Measurements from ENCODE around the gene CA14. TPM values are rescaled to one million over a fixed set of nuclear protein-coding genes. Genes with fewer than 3 reads are reported as not detected.
A peak's percentile ranks its signal among the peaks of the same experiment; 100 is the strongest.
"Not testable (repeated sequence)": the region's sequence is repeated elsewhere in the genome, so short reads cannot be mapped to it uniquely, and the experiment has no call there.

Gene CA14
- total RNA-seq, 4 donors from 2014 or later: 0.33 to 1.0 (median 0.42) TPM; not detected in 1

GRCh38 chr1:150302902-150303301 is 45.3 kb downstream of the CA14 start:
- TF ChIP-seq EP300 (IDR thresholded peaks at IDR 0.05): no peak
- no peak for TF ChIP-seq POLR2AphosphoS5 (IDR thresholded peaks at IDR 0.05)
- no peak for TF ChIP-seq POLR2A (IDR thresholded peaks at IDR 0.05; ENCODE audit: low read depth)
- TF ChIP-seq, protein P1, sequence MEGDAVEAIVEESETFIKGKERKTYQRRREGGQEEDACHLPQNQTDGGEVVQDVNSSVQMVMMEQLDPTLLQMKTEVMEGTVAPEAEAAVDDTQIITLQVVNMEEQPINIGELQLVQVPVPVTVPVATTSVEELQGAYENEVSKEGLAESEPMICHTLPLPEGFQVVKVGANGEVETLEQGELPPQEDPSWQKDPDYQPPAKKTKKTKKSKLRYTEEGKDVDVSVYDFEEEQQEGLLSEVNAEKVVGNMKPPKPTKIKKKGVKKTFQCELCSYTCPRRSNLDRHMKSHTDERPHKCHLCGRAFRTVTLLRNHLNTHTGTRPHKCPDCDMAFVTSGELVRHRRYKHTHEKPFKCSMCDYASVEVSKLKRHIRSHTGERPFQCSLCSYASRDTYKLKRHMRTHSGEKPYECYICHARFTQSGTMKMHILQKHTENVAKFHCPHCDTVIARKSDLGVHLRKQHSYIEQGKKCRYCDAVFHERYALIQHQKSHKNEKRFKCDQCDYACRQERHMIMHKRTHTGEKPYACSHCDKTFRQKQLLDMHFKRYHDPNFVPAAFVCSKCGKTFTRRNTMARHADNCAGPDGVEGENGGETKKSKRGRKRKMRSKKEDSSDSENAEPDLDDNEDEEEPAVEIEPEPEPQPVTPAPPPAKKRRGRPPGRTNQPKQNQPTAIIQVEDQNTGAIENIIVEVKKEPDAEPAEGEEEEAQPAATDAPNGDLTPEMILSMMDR (IDR thresholded peaks at IDR 0.05): no peak
- H3K27me3 ChIP-seq: no peaks in the 10 kb centered on the region
- H3K4me1 ChIP-seq: peaks cover 0 to 27% (median 21%) of the 10 kb centered on the region in 4 donors
- no peaks in the 10 kb centered on the region for H3K9me3 ChIP-seq
- peak overlapping the region; percentile 72 to 81 (median 77) for H3K27ac ChIP-seq (replicated peaks in 1 of 4)
- DNase-seq (ENCODE audit: extremely low spot score): no peak
- WGBS: 87% methylated on average over 2 of the region's 2 CpGs
- peaks cover 10 to 93% (median 61%) of the 10 kb centered on the region in 4 donors for H3K36me3 ChIP-seq
- no peak overlapping the region for H3K4me3 ChIP-seq
- intact Hi-C loops (cut with DNase I): no loop called here

DNA sequence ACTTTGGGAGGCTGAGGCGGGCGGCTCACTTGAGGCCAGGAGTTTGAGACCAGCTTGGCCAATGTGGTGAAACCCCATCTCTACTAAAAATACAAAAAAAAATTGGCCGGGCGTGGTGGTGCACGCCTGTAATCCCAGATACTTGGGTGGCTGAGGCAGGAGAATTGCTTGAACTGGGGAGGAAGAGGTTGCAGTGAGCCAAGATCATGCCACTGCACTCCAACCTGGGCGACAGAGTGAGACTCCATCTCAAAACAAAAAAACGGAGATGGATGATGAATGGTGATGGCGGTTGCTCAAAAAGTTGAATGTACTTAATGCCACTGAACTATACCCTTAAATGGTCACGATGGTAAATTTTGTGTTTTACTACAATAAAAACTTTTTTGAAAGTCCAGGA is 51.0 kb downstream of the CA14 start:
- H3K4me3 ChIP-seq; H3K4me1 ChIP-seq; H3K9me3 ChIP-seq; H3K27me3 ChIP-seq; H3K27ac ChIP-seq (replicated peaks in 1 of 4); DNase-seq (ENCODE audit: extremely low spot score); intact Hi-C loops (cut with DNase I): not testable (repeated sequence)
- 92% methylated on average over 9 of the region's 9 CpGs for WGBS
- H3K36me3 ChIP-seq: peaks cover 14 to 57% (median 27%) of the 10 kb centered on the region in 4 donors

- intact Hi-C loops (cut with DNase I): no loop called here
- H3K4me1 ChIP-seq: no peaks in the 10 kb centered on the region
- no peak overlapping the region for H3K27ac ChIP-seq (replicated peaks in 1 of 4)
- H3K27me3 ChIP-seq: no peaks in the 10 kb centered on the region
- H3K9me3 ChIP-seq: no peaks in the 10 kb centered on the region
- peaks cover 8 to 47% (median 23%) of the 10 kb centered on the region in 4 donors for H3K36me3 ChIP-seq
- TF ChIP-seq POLR2A (IDR thresholded peaks at IDR 0.05; ENCODE audit: low read depth) (no peak), EP300 (IDR thresholded peaks at IDR 0.05) (no peak), POLR2AphosphoS5 (IDR thresholded peaks at IDR 0.05) (no peak)
- TF ChIP-seq, protein P1 (IDR thresholded peaks at IDR 0.05): no peak
- no peak overlapping the region for H3K4me3 ChIP-seq
- no peak for DNase-seq (ENCODE audit: extremely low spot score)
- 72% methylated on average over 10 of the region's 10 CpGs for WGBS
Measured at GRCh38 chr1:150309758-150310508, 52.4 kb downstream of the CA14 start.

GRCh38 chr1:150311762-150312161 is 54.2 kb downstream of the CA14 start:
- 91% methylated on average over 2 of the region's 2 CpGs for WGBS

More at GRCh38 chr1:150311762-150312161, 54.2 kb downstream of the CA14 start:
- Histone ChIP-seq H3K36me3 (peaks cover 4 to 29% (median 14%) of the 10 kb centered on the region in 4 donors), H3K4me1 (no peaks in the 10 kb centered on the region), H3K9me3 (no peaks in the 10 kb centered on the region), H3K27me3 (no peaks in the 10 kb centered on the region), H3K4me3 (no peak overlapping the region), H3K27ac (replicated peaks in 1 of 4) (no peak overlapping the region)
- no peak for DNase-seq (ENCODE audit: extremely low spot score)
- intact Hi-C loops (cut with DNase I): no loop called here
- TF ChIP-seq, protein P1 (IDR thresholded peaks at IDR 0.05): no peak
- TF ChIP-seq POLR2A (IDR thresholded peaks at IDR 0.05; ENCODE audit: low read depth) (no peak), POLR2AphosphoS5 (IDR thresholded peaks at IDR 0.05) (no peak), EP300 (IDR thresholded peaks at IDR 0.05) (no peak)

Small RNA genes lying within 50 kb of the gene (small RNA-seq; reads per million reads assigned to genes)
- gene RN7SL480P (0 reads per million in 3 donors), gene RNU2-17P (0 to 0.51 (median 0.17) reads per million in 3 donors)

Other genes with a start within 250 kb of the CA14 start
- 10 to 100 TPM; 23.7 to 41.1 (median 30.4) TPM for gene OTUD7B, start 247.0 kb upstream of the CA14 start, total RNA-seq
- 10 to 100 TPM; 38.9 to 56.5 (median 44.9) TPM for gene VPS45, start 190.0 kb upstream of the CA14 start, total RNA-seq
- 100 to 1,000 TPM; 294 to 426 (median 337) TPM for gene PLEKHO1, start 107.9 kb upstream of the CA14 start, total RNA-seq
- gene ANP32E, start 21.7 kb upstream of the CA14 start, total RNA-seq: 10 to 100 TPM; 15.6 to 20.3 (median 18.6) TPM
- 10 to 100 TPM; 36.1 to 63.5 (median 49.7) TPM for gene APH1A, start 11.2 kb downstream of the CA14 start, total RNA-seq
- gene C1orf54, start 15.0 kb downstream of the CA14 start, total RNA-seq: 10 to 100 TPM; 15.2 to 36.1 (median 18.0) TPM
- 10 to 100 TPM; 13.7 to 26.0 (median 14.2) TPM for gene CIART, start 24.8 kb downstream of the CA14 start, total RNA-seq
- gene MRPS21, start 36.1 kb downstream of the CA14 start, total RNA-seq: 10 to 100 TPM; 44.2 to 59.0 (median 48.1) TPM
- 10 to 100 TPM; 26.6 to 39.5 (median 27.3) TPM for gene PRPF3, start 63.8 kb downstream of the CA14 start, total RNA-seq
- gene RPRD2, start 106.4 kb downstream of the CA14 start, total RNA-seq: 10 to 100 TPM; 20.0 to 27.9 (median 24.8) TPM
- 10 to 100 TPM in 3 of 4 donors, 1 to 10 TPM in 1; 5.8 to 19.4 (median 12.8) TPM for gene TARS2, start 229.6 kb downstream of the CA14 start, total RNA-seq

All from esophagus muscularis mucosa (tissue), 4 donors.